Natural killer cell (primary cell): ENCODE results near the gene COL5A1. TPM values are rescaled to one million over a fixed set of nuclear protein-coding genes. Genes with fewer than 3 reads are reported as not detected.
"Not testable (repeated sequence)": the region's sequence is repeated elsewhere in the genome, so short reads cannot be mapped to it uniquely, and the experiment has no call there.

Source experiments
- ATAC-seq, 3 donors: fragments of 150-1000 bp in 2 of 3; fragments of 200-7000 bp in 1 of 3; cut with Tn5 transposase; 1 replicate in 1 of 3; 2 replicates in 2 of 3; pipeline ENCODE4 v1.10.0; 2021; ENCODE audit warnings: mild to moderate bottlenecking in 2 of 3, moderate library complexity in 2 of 3
- DNase-seq, 2 donors: peaks; one replicate each; pipeline versions ENCODE4 v3.0.0 to v3.0.0-alpha.2; 2013 to 2021; ENCODE audit warnings: mixed read lengths in 1 of 2
- H3K27ac ChIP-seq: one replicate; pipeline ENCODE4 v1.5.1; 2013; ENCODE audit warnings: mild to moderate bottlenecking, low read length
- H3K27me3 ChIP-seq: one replicate; pipeline ENCODE4 v1.6.1; 2013; ENCODE audit warnings: low read length; ENCODE audit not compliant: control insufficient read depth, insufficient read depth
- H3K36me3 ChIP-seq: one replicate; pipeline ENCODE4 v1.6.1; 2013; ENCODE audit warnings: low read length; ENCODE audit not compliant: control insufficient read depth, insufficient read depth
- H3K4me1 ChIP-seq: one replicate; pipeline ENCODE4 v1.6.1; 2013; ENCODE audit warnings: low read length; ENCODE audit not compliant: control insufficient read depth, insufficient read depth
- H3K4me3 ChIP-seq: one replicate; pipeline ENCODE4 v1.5.1; 2013; ENCODE audit warnings: low read length
- H3K9me3 ChIP-seq: one replicate; pipeline ENCODE4 v1.6.1; 2013; ENCODE audit warnings: low read length; ENCODE audit not compliant: control insufficient read depth, insufficient read depth
- H3K27ac Mint-ChIP-seq, 2 donors: one replicate each; pipeline ENCODE4 v1.8.0; 2022; ENCODE audit warnings: mild to moderate bottlenecking in 2 of 2, mixed read lengths in 2 of 2, moderate library complexity in 1 of 2
- H3K27me3 Mint-ChIP-seq, 2 donors: one replicate each; pipeline ENCODE4 v1.8.0; 2022; ENCODE audit warnings: low read depth in 2 of 2, mixed read lengths in 2 of 2
- H3K36me3 Mint-ChIP-seq: one replicate; pipeline ENCODE4 v1.8.0; 2022; ENCODE audit warnings: mixed read lengths
- H3K4me1 Mint-ChIP-seq, 2 donors: one replicate each; pipeline ENCODE4 v1.8.0; 2022; ENCODE audit warnings: mixed read lengths in 2 of 2
- H3K4me3 Mint-ChIP-seq: one replicate; pipeline ENCODE4 v1.8.0; 2022; ENCODE audit warnings: mild to moderate bottlenecking, moderate library complexity, mixed read lengths
- H3K9me3 Mint-ChIP-seq, 2 donors: one replicate each; pipeline ENCODE4 v1.8.0; 2022; ENCODE audit warnings: mixed read lengths in 2 of 2
- WGBS: methylation state at CpG from one replicate; pipeline ENCODE4 v1.1.7; 2013; ENCODE audit warnings: missing lambda C conversion rate; ENCODE audit not compliant: insufficient coverage; 5-methylcytosine and 5-hydroxymethylcytosine counted together
- intact Hi-C: fragments of 100-400 bp; cut with micrococcal nuclease; formaldehyde crosslinking; loops from one replicate; pipeline ENCODE4 v1.14.2; 2022
- total RNA-seq, 4 donors: library from RNA; stranded (reverse); fragments of 120-200 nt in 1 of 4; gene quantifications; one replicate each; pipeline versions ENCODE4 v1.2.3 to v1.2.4, GENCODE V29; 2013 to 2022
- TF ChIP-seq, protein P1 (sequence below): fragments of 200-600 bp; IDR thresholded peaks from one replicate; pipeline ENCODE4 v1.8.0; 2022; ENCODE audit warnings: antibody characterized with exemption

COL5A1 gene
- total RNA-seq, 3 donors from 2014 or later (not counting 1 experiment from before 2014, with no cell fraction given): 0.11 to 0.28 (median 0.23) TPM

DNA sequence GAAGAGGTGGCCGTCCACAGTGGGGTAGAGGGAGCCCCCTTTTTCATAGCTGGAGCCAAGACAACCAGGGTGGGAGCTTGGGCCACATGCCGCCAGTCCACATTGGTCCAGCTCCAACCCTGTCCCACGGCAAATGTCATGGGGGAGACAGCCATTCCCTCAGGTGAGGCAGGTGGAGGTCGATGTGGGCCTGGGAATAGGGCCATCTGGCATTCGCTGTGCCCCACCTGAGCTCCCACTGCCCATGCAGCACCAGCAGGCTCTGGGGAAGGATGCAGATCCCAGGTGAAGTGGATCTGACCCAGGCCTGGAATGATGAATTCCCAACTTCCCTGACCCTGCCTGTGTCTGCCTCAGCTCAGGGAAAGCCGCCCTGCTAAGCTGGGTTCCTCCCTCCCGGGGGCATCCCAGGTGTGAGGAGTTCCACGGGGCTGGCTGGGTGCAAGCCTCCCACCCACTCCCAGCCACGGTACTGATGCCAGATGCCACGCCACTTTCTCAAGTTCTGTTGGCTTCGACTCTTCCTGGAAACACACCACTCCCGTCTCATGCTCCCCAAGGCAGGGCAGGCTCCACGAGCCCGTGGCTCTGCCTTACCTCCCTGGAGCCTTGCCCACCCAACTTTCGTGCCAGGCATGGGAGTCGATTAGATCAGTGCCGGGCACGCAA lies 213.8 kb downstream of the COL5A1 start:
- no peak for DNase-seq
- Mint-ChIP-seq H3K9me3 (peaks cover 2 to 4% of the 10 kb centered on the region in 2 donors), H3K4me3 (no peak overlapping the region)

GRCh38 chr9:134855900-134856377 lies 214.3 kb downstream of the COL5A1 start:
- H3K9me3 ChIP-seq: no peaks in the 10 kb centered on the region
- no peaks in the 10 kb centered on the region for H3K4me1 ChIP-seq
- DNase-seq: no peak
- ATAC-seq: no peak
- Mint-ChIP-seq H3K4me1 (no peaks in the 10 kb centered on the region), H3K36me3 (no peaks in the 10 kb centered on the region), H3K27ac (no peak overlapping the region), H3K9me3 (peaks cover 2 to 4% of the 10 kb centered on the region in 2 donors), H3K27me3 (peaks cover 0 to 4% of the 10 kb centered on the region in 2 donors), H3K4me3 (no peak overlapping the region)
- 85% methylated on average over 6 of the region's 9 CpGs for WGBS
- H3K36me3 ChIP-seq: no peaks in the 10 kb centered on the region
- intact Hi-C loops: no loop called here
- TF ChIP-seq, protein P1, sequence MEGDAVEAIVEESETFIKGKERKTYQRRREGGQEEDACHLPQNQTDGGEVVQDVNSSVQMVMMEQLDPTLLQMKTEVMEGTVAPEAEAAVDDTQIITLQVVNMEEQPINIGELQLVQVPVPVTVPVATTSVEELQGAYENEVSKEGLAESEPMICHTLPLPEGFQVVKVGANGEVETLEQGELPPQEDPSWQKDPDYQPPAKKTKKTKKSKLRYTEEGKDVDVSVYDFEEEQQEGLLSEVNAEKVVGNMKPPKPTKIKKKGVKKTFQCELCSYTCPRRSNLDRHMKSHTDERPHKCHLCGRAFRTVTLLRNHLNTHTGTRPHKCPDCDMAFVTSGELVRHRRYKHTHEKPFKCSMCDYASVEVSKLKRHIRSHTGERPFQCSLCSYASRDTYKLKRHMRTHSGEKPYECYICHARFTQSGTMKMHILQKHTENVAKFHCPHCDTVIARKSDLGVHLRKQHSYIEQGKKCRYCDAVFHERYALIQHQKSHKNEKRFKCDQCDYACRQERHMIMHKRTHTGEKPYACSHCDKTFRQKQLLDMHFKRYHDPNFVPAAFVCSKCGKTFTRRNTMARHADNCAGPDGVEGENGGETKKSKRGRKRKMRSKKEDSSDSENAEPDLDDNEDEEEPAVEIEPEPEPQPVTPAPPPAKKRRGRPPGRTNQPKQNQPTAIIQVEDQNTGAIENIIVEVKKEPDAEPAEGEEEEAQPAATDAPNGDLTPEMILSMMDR: no peak
- H3K4me3 ChIP-seq: no peak overlapping the region
- no peaks in the 10 kb centered on the region for H3K27me3 ChIP-seq
- no peak overlapping the region for H3K27ac ChIP-seq

More for the DNA sequence above, 213.8 kb downstream of the COL5A1 start:
- Histone ChIP-seq H3K27ac (no peak overlapping the region), H3K36me3 (no peaks in the 10 kb centered on the region), H3K4me3 (no peak overlapping the region), H3K9me3 (no peaks in the 10 kb centered on the region), H3K27me3 (no peaks in the 10 kb centered on the region), H3K4me1 (no peaks in the 10 kb centered on the region)
- 85% methylated on average over 18 of the region's 18 CpGs for WGBS
- Mint-ChIP-seq H3K4me1 (no peaks in the 10 kb centered on the region), H3K36me3 (no peaks in the 10 kb centered on the region), H3K27ac (no peak overlapping the region), H3K27me3 (peaks cover 0 to 4% of the 10 kb centered on the region in 2 donors)
- intact Hi-C loops: no loop called here
- TF ChIP-seq, protein P1: no peak
- ATAC-seq: no peak

GRCh38 chr9:134857451-134857850 lies 215.8 kb downstream of the COL5A1 start:
- intact Hi-C loops, DNase-seq, H3K4me3 ChIP-seq, H3K27ac Mint-ChIP-seq, H3K27ac ChIP-seq, H3K36me3 ChIP-seq, H3K36me3 Mint-ChIP-seq, H3K4me1 Mint-ChIP-seq, H3K9me3 ChIP-seq, H3K27me3 ChIP-seq, ATAC-seq, H3K4me3 Mint-ChIP-seq, H3K4me1 ChIP-seq, H3K9me3 Mint-ChIP-seq, H3K27me3 Mint-ChIP-seq: not testable (repeated sequence)
- 97% methylated on average over 2 of the region's 2 CpGs for WGBS

GRCh38 chr9:134858051-134858841 lies 216.6 kb downstream of the COL5A1 start:
- 70% methylated on average over 11 of the region's 11 CpGs for WGBS
- no peaks in the 10 kb centered on the region for H3K36me3 Mint-ChIP-seq
- peaks cover 2 to 4% of the 10 kb centered on the region in 2 donors for H3K9me3 Mint-ChIP-seq
- ATAC-seq: no peak
- H3K27me3 Mint-ChIP-seq: peaks cover 0 to 4% of the 10 kb centered on the region in 2 donors
- H3K4me3 ChIP-seq: no peak overlapping the region
- no peaks in the 10 kb centered on the region for H3K36me3 ChIP-seq
- intact Hi-C loops: no loop called here
- no peaks in the 10 kb centered on the region for H3K4me1 Mint-ChIP-seq
- DNase-seq: no peak
- H3K27ac Mint-ChIP-seq: no peak overlapping the region
- H3K27ac ChIP-seq: no peak overlapping the region
- no peak overlapping the region for H3K4me3 Mint-ChIP-seq
- no peaks in the 10 kb centered on the region for H3K27me3 ChIP-seq
- no peaks in the 10 kb centered on the region for H3K9me3 ChIP-seq
- no peaks in the 10 kb centered on the region for H3K4me1 ChIP-seq
- TF ChIP-seq, protein P1: no peak
